ENCODE results near the gene CHMP4A.
A peak's percentile ranks its signal among the peaks of the same experiment; 100 is the strongest.

Gene CHMP4A

DNA sequence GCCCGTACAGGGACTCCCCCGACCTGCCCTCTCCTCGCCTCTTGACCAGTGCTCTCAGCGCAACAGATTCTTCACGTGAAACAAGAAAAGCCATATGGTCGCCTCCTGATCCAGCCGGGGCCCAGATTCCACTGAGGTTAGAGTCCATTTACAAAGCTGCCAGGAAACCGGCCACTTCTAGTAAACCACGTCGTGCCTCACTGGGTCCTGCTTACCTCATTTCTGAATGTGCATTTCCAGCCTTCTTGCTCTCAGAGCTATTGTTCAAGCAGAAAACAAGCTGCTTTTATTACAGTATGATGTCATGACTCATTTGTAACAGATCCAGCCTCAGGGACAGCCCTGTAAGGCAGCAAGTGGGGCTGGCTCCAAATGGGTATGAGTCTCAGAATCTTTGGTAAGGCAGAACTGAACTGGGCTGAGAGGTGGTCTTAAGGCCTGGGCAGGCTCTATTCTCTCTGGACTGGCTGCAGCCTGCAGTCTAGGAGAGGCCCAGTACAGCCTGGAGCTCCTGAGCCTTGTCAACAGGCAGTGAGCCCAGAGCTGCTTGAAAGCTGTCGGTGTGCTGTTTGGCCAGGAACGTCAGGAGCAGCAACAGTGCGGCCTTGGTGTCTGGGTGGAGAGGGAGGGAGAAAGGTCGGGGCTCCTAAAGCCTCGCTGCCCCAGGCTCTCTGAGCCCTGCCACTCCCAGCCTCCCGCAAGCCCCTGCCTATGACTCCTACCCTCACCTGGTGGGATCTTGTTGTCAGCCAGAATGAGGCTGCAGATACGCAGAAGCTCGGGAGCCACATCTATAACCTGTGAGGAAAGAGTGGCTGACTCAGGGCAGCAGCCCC, 33.1 kb downstream of the CHMP4A start:
- TF ChIP-seq POLR2AphosphoS5 (IDR thresholded peaks at IDR 0.05; ENCODE audit: low read depth, low read length) (peak; percentile 53), TAF1 (IDR thresholded peaks at IDR 0.05; ENCODE audit: borderline replicate concordance, low read depth, low read length) (no peak)

DNA sequence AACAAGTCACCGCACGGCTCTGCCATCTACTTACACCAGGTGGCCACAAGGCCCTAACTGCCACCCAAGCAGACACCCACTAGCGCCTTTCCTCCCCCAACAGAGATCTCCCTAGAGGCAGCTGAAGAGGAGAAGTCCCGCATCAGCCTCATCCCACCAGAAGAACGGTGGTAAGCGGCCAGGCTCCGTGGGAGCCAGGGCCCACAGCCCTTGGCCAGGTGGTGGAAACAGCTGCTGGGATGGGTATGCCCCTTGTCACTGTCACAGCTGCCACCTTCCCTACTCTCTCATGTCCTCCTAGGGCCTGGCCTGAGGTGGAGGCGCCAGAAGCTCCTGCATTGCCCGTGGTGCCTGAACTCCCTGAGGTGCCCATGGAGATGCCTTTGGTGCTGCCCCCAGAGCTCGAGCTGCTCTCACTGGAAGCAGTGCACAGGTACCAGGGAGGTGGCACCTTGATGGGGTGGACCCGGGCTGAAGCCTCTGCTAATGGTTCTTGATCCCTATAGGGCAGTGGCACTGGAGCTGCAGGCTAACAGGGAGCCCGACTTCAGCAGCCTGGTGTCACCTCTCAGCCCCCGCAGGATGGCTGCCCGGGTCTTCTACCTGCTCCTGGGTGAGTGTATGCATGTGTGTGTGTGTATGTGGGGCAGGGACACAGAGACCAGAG, 33.9 kb downstream of the CHMP4A start:
- TF ChIP-seq TAF1 (IDR thresholded peaks at IDR 0.05; ENCODE audit: borderline replicate concordance, low read depth, low read length) (no peak), POLR2AphosphoS5 (IDR thresholded peaks at IDR 0.05; ENCODE audit: low read depth, low read length) (peak; percentile 45; the same call in 1 of the 2 replicates), POLR2A (IDR thresholded peaks at IDR 0.05; ENCODE audit: low read depth, low read length) (peak; percentile 30; the same call in 1 of the 2 replicates)
- no peak for FAIRE-seq
- no peak for DNase-seq (ENCODE audit: insufficient read length)

More for the DNA sequence above, 33.1 kb downstream of the CHMP4A start:
- FAIRE-seq (no peak), DNase-seq (ENCODE audit: insufficient read length) (no peak)

DNA sequence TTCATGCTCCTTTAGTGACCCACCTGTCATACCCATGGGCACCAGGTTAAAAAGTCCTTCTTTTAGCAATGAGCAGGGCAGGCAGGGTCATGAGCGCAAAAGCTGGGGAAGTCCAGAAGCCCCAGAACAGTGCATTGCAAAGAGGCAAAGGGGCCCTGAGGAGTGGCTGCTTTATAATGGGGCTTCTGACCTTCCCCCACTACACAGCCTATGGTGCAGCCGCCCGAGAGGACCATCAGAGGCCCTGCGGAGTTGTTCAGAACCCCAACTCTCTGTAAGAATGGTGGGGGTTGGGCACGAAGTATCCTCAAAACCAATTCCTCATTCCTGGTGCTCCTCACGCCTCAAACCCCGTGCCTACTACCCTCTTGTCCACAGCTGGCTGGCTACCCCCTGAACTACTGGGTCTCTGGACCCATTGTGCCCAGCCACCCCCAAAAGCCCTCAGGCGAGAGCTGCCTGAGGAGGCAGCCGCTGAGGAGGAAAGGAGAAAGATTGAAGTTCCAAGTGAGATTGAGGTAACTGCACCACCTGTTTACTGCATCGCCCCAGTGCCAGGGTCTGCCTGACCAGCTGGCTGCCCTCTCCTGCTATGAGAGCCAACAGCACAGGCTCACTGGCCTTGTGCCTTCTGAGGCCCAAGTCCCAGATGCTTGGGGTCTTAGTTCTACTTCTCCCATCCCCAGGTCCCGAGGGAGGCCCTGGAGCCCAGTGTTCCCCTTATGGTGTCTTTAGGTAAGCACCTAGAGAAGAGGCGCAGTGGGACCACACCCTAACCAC, 34.7 kb downstream of the CHMP4A start:
- FAIRE-seq (no peak), DNase-seq (ENCODE audit: insufficient read length) (no peak)
- no peak; the same call in none of the 2 replicates for TF ChIP-seq POLR2A (IDR thresholded peaks at IDR 0.05; ENCODE audit: low read depth, low read length)
- no peak; the same call in 1 of the 2 replicates for TF ChIP-seq POLR2AphosphoS5 (IDR thresholded peaks at IDR 0.05; ENCODE audit: low read depth, low read length)
- TF ChIP-seq TAF1 (IDR thresholded peaks at IDR 0.05; ENCODE audit: borderline replicate concordance, low read depth, low read length): no peak

DNA sequence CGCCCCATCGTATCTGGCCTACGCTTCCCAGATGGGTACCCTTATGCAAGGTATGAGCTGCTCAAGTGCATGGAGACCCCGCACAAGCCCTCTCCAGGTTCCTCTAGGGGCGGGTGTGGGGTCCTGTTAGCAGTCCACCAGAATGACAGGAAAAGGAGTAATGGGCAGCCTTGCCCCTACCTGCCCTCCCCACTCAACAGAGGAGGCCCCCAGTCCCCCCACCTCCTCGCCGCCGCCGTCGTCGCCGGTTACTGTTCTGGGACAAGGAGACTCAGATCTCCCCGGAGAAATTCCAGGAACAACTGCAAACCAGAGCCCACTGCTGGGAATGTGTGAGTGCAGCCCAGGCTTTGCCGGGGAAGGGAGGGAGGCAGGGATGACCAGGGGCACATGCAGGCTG, 35.4 kb downstream of the CHMP4A start:
- DNase-seq (ENCODE audit: insufficient read length) (no peak), FAIRE-seq (no peak)
- TF ChIP-seq TAF1 (IDR thresholded peaks at IDR 0.05; ENCODE audit: borderline replicate concordance, low read depth, low read length) (no peak), POLR2A (IDR thresholded peaks at IDR 0.05; ENCODE audit: low read depth, low read length) (no peak), POLR2AphosphoS5 (IDR thresholded peaks at IDR 0.05; ENCODE audit: low read depth, low read length) (no peak; the same call in 1 of the 2 replicates)

DNA sequence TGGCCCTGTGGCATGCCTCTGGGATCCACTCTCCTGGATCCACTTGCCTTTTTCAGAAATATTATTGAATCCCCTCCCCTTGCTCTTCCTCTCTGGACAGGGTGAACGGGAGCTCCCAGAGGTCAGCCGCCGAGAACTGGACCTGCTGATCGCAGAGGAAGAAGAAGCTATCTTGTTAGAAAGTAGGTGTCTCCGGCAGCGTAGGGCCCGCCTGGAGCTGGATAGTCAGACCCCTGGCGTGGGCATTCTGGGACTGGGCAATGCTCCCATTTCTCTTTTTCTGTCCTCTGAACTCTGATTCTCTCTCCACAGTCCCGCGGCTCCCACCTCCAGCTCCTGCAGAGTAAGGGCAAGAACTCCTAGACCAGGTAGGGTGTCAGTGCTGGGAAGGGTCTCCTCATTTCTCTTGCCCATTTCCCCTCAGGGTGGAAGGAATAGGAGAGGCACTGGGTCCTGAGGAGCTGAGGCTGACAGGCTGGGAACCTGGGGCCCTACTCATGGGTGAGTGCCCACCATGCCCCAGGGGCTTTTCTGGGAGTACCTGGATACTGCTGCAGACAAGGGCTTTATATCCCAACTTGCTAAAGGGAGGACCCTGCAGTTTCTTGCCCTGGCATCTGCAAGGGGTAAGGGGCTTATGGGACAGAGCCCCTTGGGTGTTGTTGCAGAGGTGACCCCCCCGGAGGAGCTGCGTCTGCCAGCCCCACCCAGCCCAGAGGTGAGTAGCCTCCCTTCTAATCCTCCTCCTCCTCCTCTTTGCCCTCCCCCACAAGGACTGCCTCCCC, 36.1 kb downstream of the CHMP4A start:
- FAIRE-seq: no peak
- no peak; the same call in 1 of the 2 replicates for TF ChIP-seq POLR2A (IDR thresholded peaks at IDR 0.05; ENCODE audit: low read depth, low read length)
- TF ChIP-seq TAF1 (IDR thresholded peaks at IDR 0.05; ENCODE audit: borderline replicate concordance, low read depth, low read length): no peak
- TF ChIP-seq POLR2AphosphoS5 (IDR thresholded peaks at IDR 0.05; ENCODE audit: low read depth, low read length): no peak

DNA sequence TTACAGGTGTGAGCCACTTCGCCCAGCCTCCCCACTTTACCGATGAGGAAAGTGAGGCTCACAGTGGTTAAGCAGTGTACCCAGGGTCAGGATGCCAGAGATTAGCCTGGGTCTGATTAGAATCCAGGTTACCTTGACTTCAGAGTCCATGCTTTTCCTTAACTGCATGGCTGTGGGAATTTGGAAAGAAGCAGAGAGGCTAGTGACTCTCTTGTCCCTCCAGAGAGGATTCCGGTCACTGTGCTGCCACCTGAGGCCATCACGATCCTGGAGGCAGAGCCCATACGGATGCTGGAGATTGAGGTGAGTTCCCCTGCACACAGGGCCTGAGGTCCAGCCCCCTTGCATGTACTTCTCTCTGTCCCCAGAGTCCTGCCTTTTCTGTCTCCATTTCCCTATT, 36.7 kb downstream of the CHMP4A start:
- FAIRE-seq (no peak), DNase-seq (ENCODE audit: insufficient read length) (no peak)
- 0 out of 2 replicates have a peak, but pooled peaks have one; percentile 6 for TF ChIP-seq POLR2A (IDR thresholded peaks at IDR 0.05; ENCODE audit: low read depth, low read length)
- 0 out of 2 replicates have a peak, but pooled peaks have one; percentile 22 for TF ChIP-seq POLR2AphosphoS5 (IDR thresholded peaks at IDR 0.05; ENCODE audit: low read depth, low read length)
- no peak for TF ChIP-seq TAF1 (IDR thresholded peaks at IDR 0.05; ENCODE audit: borderline replicate concordance, low read depth, low read length)

More for the DNA sequence above, 36.1 kb downstream of the CHMP4A start:
- DNase-seq (ENCODE audit: insufficient read length): no peak

DNA sequence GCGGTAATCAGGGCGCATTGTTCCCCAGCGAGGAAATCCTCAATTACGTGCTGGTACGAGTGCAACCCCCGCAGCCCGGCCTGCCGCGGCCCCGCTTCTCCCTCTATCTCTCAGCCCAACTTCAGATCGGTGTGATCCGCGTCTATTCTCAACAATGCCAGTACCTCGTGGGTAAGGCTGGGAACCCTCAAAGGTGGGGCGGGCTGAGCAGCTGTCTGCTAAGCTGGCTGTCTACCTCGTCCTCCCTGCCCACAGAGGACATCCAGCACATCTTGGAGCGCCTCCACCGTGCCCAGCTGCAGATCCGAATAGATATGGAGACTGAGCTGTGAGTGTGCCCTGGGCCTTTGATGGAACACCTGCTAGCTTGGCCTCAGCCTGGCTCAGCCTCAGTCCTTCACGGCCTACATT, 40.4 kb downstream of the CHMP4A start:
- FAIRE-seq (no peak), DNase-seq (ENCODE audit: insufficient read length) (no peak)
- 0 out of 2 replicates have a peak, but pooled peaks have one; percentile 10 for TF ChIP-seq POLR2AphosphoS5 (IDR thresholded peaks at IDR 0.05; ENCODE audit: low read depth, low read length)
- no peak for TF ChIP-seq POLR2A (IDR thresholded peaks at IDR 0.05; ENCODE audit: low read depth, low read length)

DNA sequence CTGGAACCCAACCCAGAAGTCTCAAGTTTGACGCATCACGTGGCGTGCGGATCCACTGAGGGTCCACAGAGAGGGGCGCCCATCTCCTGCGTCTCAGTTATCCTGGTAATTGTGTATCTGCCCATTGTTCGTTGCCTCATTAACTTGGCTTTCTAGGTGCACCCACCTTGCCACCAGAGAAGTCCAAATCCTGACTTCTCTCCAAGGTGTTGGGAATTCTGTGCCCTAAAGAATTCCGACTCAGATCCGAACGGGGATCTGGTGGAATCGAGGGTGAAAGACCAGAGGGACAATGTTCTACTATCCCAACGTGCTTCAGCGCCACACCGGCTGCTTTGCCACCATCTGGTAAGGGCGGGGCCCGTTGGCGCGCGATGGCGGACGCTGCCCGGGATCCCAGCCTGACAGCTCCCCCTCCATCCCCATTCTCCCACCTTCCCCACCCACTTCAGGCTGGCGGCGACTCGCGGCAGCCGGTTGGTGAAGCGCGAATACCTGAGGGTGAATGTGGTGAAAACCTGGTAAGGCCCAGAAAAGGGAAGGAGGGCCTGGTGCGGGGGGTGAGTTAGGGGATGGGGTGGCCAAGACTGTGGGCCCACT, 40.9 kb downstream of the CHMP4A start:
- no peak for FAIRE-seq
- TF ChIP-seq TAF1 (IDR thresholded peaks at IDR 0.05; ENCODE audit: borderline replicate concordance, low read depth, low read length) (no peak), POLR2AphosphoS5 (IDR thresholded peaks at IDR 0.05; ENCODE audit: low read depth, low read length) (0 out of 2 replicates have a peak, but pooled peaks have one; percentile 10)
- no peak for DNase-seq (ENCODE audit: insufficient read length)

DNA sequence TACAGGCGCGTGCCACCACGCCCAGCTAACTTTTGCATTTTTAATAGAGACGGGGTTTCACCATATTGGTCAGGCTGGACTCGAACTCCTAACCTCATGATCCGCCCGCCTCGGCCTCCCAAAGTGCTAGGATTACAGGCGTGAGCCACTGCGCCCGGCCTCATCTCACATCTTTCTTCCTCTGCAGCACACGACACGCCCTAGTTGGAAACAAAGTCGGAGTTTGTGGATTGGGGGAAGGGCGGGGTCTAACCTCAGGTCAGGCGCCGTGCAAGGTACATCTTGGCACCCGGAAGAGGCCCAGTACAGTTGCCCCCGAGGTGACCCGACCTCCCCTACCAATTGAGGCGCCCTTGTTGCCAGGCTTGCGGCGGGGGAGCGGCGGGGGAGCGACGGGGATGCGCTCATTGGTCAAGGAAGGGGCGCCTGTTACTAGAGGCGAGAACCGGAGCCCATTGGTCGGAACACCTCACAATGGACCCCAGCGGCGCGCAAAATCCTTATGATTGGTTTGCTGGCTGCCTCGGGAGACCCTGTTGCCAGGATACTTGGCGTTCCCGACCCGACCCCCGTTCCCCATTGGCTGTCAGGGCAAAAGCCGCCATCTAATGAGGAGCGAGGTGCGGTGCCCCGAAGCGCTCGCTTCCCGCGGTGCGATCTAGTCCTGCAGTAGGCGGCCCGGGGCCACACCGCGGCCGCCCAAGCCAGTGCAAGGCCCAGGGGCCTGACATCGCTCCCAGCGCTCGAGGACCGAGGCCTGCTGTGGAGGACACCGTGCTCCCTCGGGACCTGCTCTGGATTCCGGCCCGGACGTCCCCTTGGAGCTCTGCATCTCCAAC, 41.6 kb downstream of the CHMP4A start, which contains the start of gene REC8:
Gene REC8, plus strand, starts transcription at position 659 of the 839 bp plus-strand sequence. CDS start 473 bp downstream, outside the sequence.
- peak; percentile 75 for TF ChIP-seq POLR2A (IDR thresholded peaks at IDR 0.05; ENCODE audit: low read depth, low read length)
- TF ChIP-seq TAF1 (IDR thresholded peaks at IDR 0.05; ENCODE audit: borderline replicate concordance, low read depth, low read length): no peak
- peak; percentile 81; the same call in 1 of the 2 replicates for TF ChIP-seq POLR2AphosphoS5 (IDR thresholded peaks at IDR 0.05; ENCODE audit: low read depth, low read length)
- FAIRE-seq: peak; percentile 54

More for the DNA sequence above, 41.6 kb downstream of the CHMP4A start, which contains the start of gene REC8:
- peak; percentile 89 for DNase-seq (ENCODE audit: insufficient read length)

All from GM12892 (cell line).